SH-SY5Y (cell line): Measurements from ENCODE around the gene TANC1.

Source experiments
- GATA2 ChIP-seq: IDR thresholded peaks from 2 replicates; pipeline ENCODE4 v1.6.1; 2011; ENCODE audit warnings: mild to moderate bottlenecking, low read depth, low read length
- GATA3 ChIP-seq: IDR thresholded peaks from 2 replicates; pipeline ENCODE4 v1.6.1; 2011; ENCODE audit warnings: low read depth, mild to moderate bottlenecking, low read length, moderate library complexity

DNA sequence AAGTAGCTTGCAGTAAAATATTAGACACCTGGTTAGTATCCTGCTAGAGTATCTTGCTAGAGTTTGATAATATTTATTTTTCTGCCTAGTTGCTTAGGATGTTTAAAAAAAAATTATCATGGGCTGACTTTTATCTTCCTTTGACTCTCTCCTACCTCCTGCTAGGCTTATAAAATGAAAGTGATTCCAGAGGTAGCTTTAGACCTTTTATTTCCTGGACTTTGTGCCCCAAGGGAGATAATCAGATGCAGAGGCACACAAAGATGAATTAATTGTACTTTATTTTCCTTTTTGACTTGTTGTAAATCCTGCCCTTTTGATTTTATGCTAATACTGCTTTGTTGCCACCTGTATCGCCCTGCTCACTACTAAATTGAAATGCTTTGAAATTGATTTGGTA lies 187.4 kb downstream of the TANC1 start:
- TF ChIP-seq GATA2 (no peak), GATA3 (no peak)
